ENCODE measurements around the gene PPP4R1.

PPP4R1 gene

GRCh38 chr18:9614401-9615279, at the start of gene PPP4R1:
Gene PPP4R1, minus strand, starts transcription at chr18:9614559. Its CDS starts 75 bp downstream, at chr18:9614484.
- no peak for TF ChIP-seq CTCF (conservative IDR thresholded peaks at IDR 0.05)

GRCh38 chr18:9663377-9663776, 49.0 kb upstream of the PPP4R1 start:
- no peak overlapping the region for H3K27ac ChIP-seq
- no peak for TF ChIP-seq CTCF (conservative IDR thresholded peaks at IDR 0.05)

More at GRCh38 chr18:9614401-9615279, at the start of gene PPP4R1:
- peak within 1 kb of the TSS; percentile 97 for H3K27ac ChIP-seq

GRCh38 chr18:9661564-9661963, 47.2 kb upstream of the PPP4R1 start:
- no peak overlapping the region for H3K27ac ChIP-seq
- no peak for TF ChIP-seq CTCF (conservative IDR thresholded peaks at IDR 0.05)

GRCh38 chr18:9659499-9660375, 45.4 kb upstream of the PPP4R1 start:
- no peak for TF ChIP-seq CTCF (conservative IDR thresholded peaks at IDR 0.05)
- no peak overlapping the region for H3K27ac ChIP-seq

- no peak overlapping the region for H3K27ac ChIP-seq
- no peak for TF ChIP-seq CTCF (conservative IDR thresholded peaks at IDR 0.05)
Observed at GRCh38 chr18:9658087-9658641, 43.8 kb upstream of the PPP4R1 start.

- no peak for TF ChIP-seq CTCF (conservative IDR thresholded peaks at IDR 0.05)
- no peak overlapping the region for H3K27ac ChIP-seq
Observed at GRCh38 chr18:9655232-9655767, 40.9 kb upstream of the PPP4R1 start.

Measured in VCaP (cell line).